H9 (cell line): ENCODE data around the gene BANP. TPM values are rescaled to one million over a fixed set of nuclear protein-coding genes. Genes with fewer than 3 reads are reported as not detected.

Experiments used
- DNase-seq: peaks from one replicate; pipeline ENCODE4 v3.0.0-alpha.2; 2017
- H2AFZ ChIP-seq: one replicate; pipeline ENCODE4 v1.6.1; 2013; ENCODE audit warnings: mild to moderate bottlenecking, low read length, control low read depth, moderate library complexity
- H2AK5ac ChIP-seq: 2 replicates; pipeline ENCODE4 v1.6.1; 2013; ENCODE audit warnings: low read length, control low read depth, mixed read lengths; ENCODE audit not compliant: insufficient read length
- H2BK120ac ChIP-seq: one replicate; pipeline ENCODE4 v1.6.1; 2013; ENCODE audit warnings: low read depth, mild to moderate bottlenecking, low read length, control low read depth, inconsistent platforms; ENCODE audit not compliant: poor library complexity, severe bottlenecking
- H2BK12ac ChIP-seq: 2 replicates; pipeline ENCODE4 v1.6.1; 2013; ENCODE audit warnings: low read length, control low read depth, mixed read lengths, low read depth; ENCODE audit not compliant: insufficient read length
- H2BK15ac ChIP-seq: 2 replicates; pipeline ENCODE4 v1.6.1; 2013; ENCODE audit warnings: low read depth, low read length, control low read depth
- H2BK20ac ChIP-seq: one replicate; pipeline ENCODE4 v1.6.1; 2013; ENCODE audit warnings: low read depth, mild to moderate bottlenecking, low read length, control low read depth, inconsistent platforms; ENCODE audit not compliant: poor library complexity, severe bottlenecking
- H2BK5ac ChIP-seq: 2 replicates; pipeline ENCODE4 v1.6.1; 2013; ENCODE audit warnings: low read length, control low read depth, mixed read lengths; ENCODE audit not compliant: insufficient read length
- H3K14ac ChIP-seq: 2 replicates; pipeline ENCODE4 v1.6.1; 2013; ENCODE audit warnings: low read length, control low read depth; ENCODE audit not compliant: insufficient read depth
- H3K18ac ChIP-seq: 2 replicates; pipeline ENCODE4 v1.6.1; 2013; ENCODE audit warnings: low read depth, mild to moderate bottlenecking, mixed read lengths, low read length, control low read depth; ENCODE audit not compliant: insufficient read length
- H3K23ac ChIP-seq: 2 replicates; pipeline ENCODE4 v1.6.1; 2013; ENCODE audit warnings: low read length, control low read depth, mixed read lengths, low read depth; ENCODE audit not compliant: insufficient read length
- H3K23me2 ChIP-seq: 2 replicates; pipeline ENCODE4 v1.6.1; 2013; ENCODE audit warnings: low read depth, mild to moderate bottlenecking, mixed read lengths, low read length, control low read depth; ENCODE audit not compliant: insufficient read length, poor library complexity, severe bottlenecking
- H3K27ac ChIP-seq: 2 replicates; pipeline ENCODE4 v1.5.1; 2013; ENCODE audit warnings: low read length, control low read depth, mixed read lengths, low read depth; ENCODE audit not compliant: insufficient read length
- H3K27me3 ChIP-seq: 2 replicates; pipeline ENCODE4 v1.6.1; 2013; ENCODE audit warnings: low read length, control low read depth, inconsistent platforms; ENCODE audit not compliant: insufficient read depth
- H3K4ac ChIP-seq: 2 replicates; pipeline ENCODE4 v1.6.1; 2013; ENCODE audit warnings: low read depth, mild to moderate bottlenecking, control low read depth, inconsistent platforms, low read length, moderate library complexity
- H3K4me1 ChIP-seq: 2 replicates; pipeline ENCODE4 v1.6.1; 2013; ENCODE audit warnings: low read length, control low read depth, inconsistent platforms; ENCODE audit not compliant: insufficient read depth
- H3K4me2 ChIP-seq: 2 replicates; pipeline ENCODE4 v1.6.1; 2013; ENCODE audit warnings: low read length, control low read depth, mixed read lengths; ENCODE audit not compliant: insufficient read length, insufficient read depth
- H3K56ac ChIP-seq: 2 replicates; pipeline ENCODE4 v1.6.1; 2013; ENCODE audit warnings: low read depth, mild to moderate bottlenecking, mixed read lengths, low read length, control low read depth; ENCODE audit not compliant: insufficient read length
- H3K79me1 ChIP-seq: 2 replicates; pipeline ENCODE4 v1.6.1; 2013; ENCODE audit warnings: low read depth, mild to moderate bottlenecking, moderate library complexity, low read length, control low read depth, inconsistent platforms; ENCODE audit not compliant: insufficient read depth, poor library complexity, severe bottlenecking
- H3K79me2 ChIP-seq: 2 replicates; pipeline ENCODE4 v1.6.1; 2013; ENCODE audit warnings: low read length, control low read depth, inconsistent platforms; ENCODE audit not compliant: insufficient read depth
- H3K9ac ChIP-seq: 2 replicates; pipeline ENCODE4 v1.6.1; 2013; ENCODE audit warnings: low read length, control low read depth, mixed read lengths; ENCODE audit not compliant: insufficient read length; ENCODE audit errors: extremely low read depth
- H3K9me3 ChIP-seq: one replicate; pipeline ENCODE4 v1.6.1; 2013; ENCODE audit warnings: low read depth, low read length, inconsistent platforms; ENCODE audit not compliant: control insufficient read depth
- H3T11ph ChIP-seq: one replicate; pipeline ENCODE4 v1.6.1; 2013; ENCODE audit warnings: mild to moderate bottlenecking, low read length, control low read depth, inconsistent platforms
- H4K20me1 ChIP-seq: one replicate; pipeline ENCODE4 v1.6.1; 2013; ENCODE audit not compliant: control insufficient read depth, insufficient read length, insufficient read depth
- H4K5ac ChIP-seq: 2 replicates; pipeline ENCODE4 v1.6.1; 2013; ENCODE audit warnings: low read depth, mild to moderate bottlenecking, mixed read lengths, low read length, control low read depth; ENCODE audit not compliant: insufficient read length
- H4K8ac ChIP-seq: replicated peaks from 2 replicates; pipeline ENCODE4 v1.6.1; 2013; ENCODE audit warnings: low read length, control low read depth, mixed read lengths, low read depth; ENCODE audit not compliant: insufficient read length
- H4K91ac ChIP-seq: 2 replicates; pipeline ENCODE4 v1.6.1; 2013; ENCODE audit warnings: low read depth, mild to moderate bottlenecking, moderate library complexity, mixed read lengths, low read length, control low read depth; ENCODE audit not compliant: insufficient read length
- H3K27ac Mint-ChIP-seq, 3 experiments: 2 replicates in 2 of 3; 3 replicates in 1 of 3; pipeline ENCODE4 v1.8.0; 2020 to 2021; ENCODE audit warnings: mixed read lengths in 3 of 3, mild to moderate bottlenecking in 1 of 3, moderate library complexity in 1 of 3
- H3K27me3 Mint-ChIP-seq: 2 replicates; pipeline ENCODE4 v1.8.0; 2021; ENCODE audit warnings: low read depth, mild to moderate bottlenecking, moderate library complexity, mixed read lengths
- H3K36me3 Mint-ChIP-seq, 3 experiments: 2 replicates in 2 of 3; 3 replicates in 1 of 3; pipeline ENCODE4 v1.8.0; 2020 to 2021; ENCODE audit warnings: low read depth in 3 of 3, mixed read lengths in 3 of 3; ENCODE audit not compliant: insufficient read depth in 1 of 3
- H3K4me1 Mint-ChIP-seq, 2 experiments: 2 replicates each; pipeline ENCODE4 v1.8.0; 2020; ENCODE audit warnings: mixed read lengths in 2 of 2
- H3K4me3 Mint-ChIP-seq, 2 experiments: 2 replicates in 1 of 2; 3 replicates in 1 of 2; pipeline ENCODE4 v1.8.0; 2020 to 2021; ENCODE audit warnings: mild to moderate bottlenecking in 2 of 2, mixed read lengths in 2 of 2, moderate library complexity in 1 of 2
- H3K9me3 Mint-ChIP-seq, 2 experiments: 2 replicates in 1 of 2; 3 replicates in 1 of 2; pipeline ENCODE4 v1.8.0; 2020; ENCODE audit warnings: mild to moderate bottlenecking in 2 of 2, mixed read lengths in 2 of 2, moderate library complexity in 1 of 2
- CTCF ChIP-seq: fragments of 200-600 bp; sonication (generic); conservative IDR thresholded peaks from 3 replicates; pipeline ENCODE4 v1.8.0; 2021; ENCODE audit warnings: antibody characterized with exemption, mild to moderate bottlenecking
- WGBS: extraction: QIAGEN DNeasy Blood & Tissue Kit; methylation state at CpG from one replicate; pipeline ENCODE4 v1.1.7; 2013; ENCODE audit warnings: missing lambda C conversion rate, low lambda C conversion rate, mixed read lengths; ENCODE audit not compliant: insufficient read length; ENCODE audit errors: extremely low coverage; 5-methylcytosine and 5-hydroxymethylcytosine counted together
- total RNA-seq: library from RNA; stranded (reverse); gene quantifications from 2 replicates; pipeline ENCODE4 v1.2.1, GENCODE V29; 2021

Gene BANP
- total RNA-seq, 1 experiment from 2014 or later = 24.9 TPM

GRCh38 chr16:88077328-88078108 is 126.3 kb downstream of the BANP start:
- H3K9ac ChIP-seq = no peak overlapping the region
- no peak overlapping the region for H4K8ac ChIP-seq
- peaks cover 2 to 3% of the 10 kb centered on the region in 2 experiments; a peak in 3 of 5 replicates for H3K9me3 Mint-ChIP-seq

More at GRCh38 chr16:88077328-88078108, 126.3 kb downstream of the BANP start:
- no peak overlapping the region for H3K27ac ChIP-seq
- H2BK15ac ChIP-seq = no peak overlapping the region
- H3K79me1 ChIP-seq = no peaks in the 10 kb centered on the region
- Mint-ChIP-seq H3K36me3 (peaks cover 20 to 38% (median 36%) of the 10 kb centered on the region in 3 experiments; a peak in 6 of 7 replicates), H3K27ac (0 out of 7 replicates have a peak overlapping the region, but pooled peaks of 2 of the 3 experiments have one; percentile 3 to 39), H3K4me3 (no peak overlapping the region), H3K4me1 (no peaks in the 10 kb centered on the region), H3K27me3 (no peaks in the 10 kb centered on the region)
- no peaks in the 10 kb centered on the region for H3K27me3 ChIP-seq
- H2BK20ac ChIP-seq = no peak overlapping the region
- H3K9me3 ChIP-seq = no peaks in the 10 kb centered on the region
- H3K18ac ChIP-seq = no peak overlapping the region
- no peak overlapping the region for H3K23ac ChIP-seq
- DNase-seq = no peak
- H3K14ac ChIP-seq = no peak overlapping the region
- H3K4me2 ChIP-seq = no peak overlapping the region
- no peak overlapping the region for H3T11ph ChIP-seq
- no peak overlapping the region for H2BK120ac ChIP-seq
- no peaks in the 10 kb centered on the region for H3K4me1 ChIP-seq
- no peak overlapping the region for H2AFZ ChIP-seq
- H4K20me1 ChIP-seq = no peaks in the 10 kb centered on the region
- no peak for TF ChIP-seq CTCF
- WGBS = no CpG with 5 or more reads among the region's 30 CpGs
- H3K23me2 ChIP-seq = no peaks in the 10 kb centered on the region
- no peak overlapping the region for H2BK5ac ChIP-seq
- no peak overlapping the region for H2BK12ac ChIP-seq
- no peaks in the 10 kb centered on the region for H3K79me2 ChIP-seq
- no peak overlapping the region for H3K56ac ChIP-seq
- no peak overlapping the region for H2AK5ac ChIP-seq
- H4K91ac ChIP-seq = no peak overlapping the region
- no peak overlapping the region for H4K5ac ChIP-seq
- no peak overlapping the region for H3K4ac ChIP-seq
